Endothelial cell of umbilical vein (primary cell): ENCODE data around the gene ERBB4. TPM values are rescaled to one million over a fixed set of nuclear protein-coding genes. Genes with fewer than 3 reads are reported as not detected.

Experiments
- BruUV-seq: library from RNA; stranded (reverse); fragments of 400-500 nt; replicated peaks from 2 replicates; lab custom pipeline; 2021; lab: Mats Ljungman, UMichigan
- CTCF ChIA-PET: fragments of 300-600, 350-600 bp; sonication (Branson Sonifier 250); formaldehyde crosslinking; loops from one replicate; lab custom pipeline; 2021; ENCODE audit warnings: antibody characterized with exemption, inconsistent platforms; lab: Charles Lee
- POLR2A ChIA-PET: fragments of 300-600, 350-600 bp; sonication (Branson Sonifier 250); formaldehyde crosslinking; loops from one replicate; lab custom pipeline; 2021; ENCODE audit warnings: antibody characterized with exemption, inconsistent platforms; lab: Charles Lee
- DNase-seq: peaks from one replicate; pipeline ENCODE4 v3.0.0-alpha.2; 2011; ENCODE audit warnings: low read depth, low spot score
- FAIRE-seq: peaks from 2 replicates; lab custom pipeline; 2011; peaks lifted over from hg19 to GRCh38; lab: Jason Lieb, UNC
- H2AFZ ChIP-seq: 2 replicates; pipeline ENCODE4 v1.6.0; 2012; ENCODE audit warnings: low read depth, low read length, control low read depth, inconsistent platforms
- H3K27ac ChIP-seq: 2 replicates; pipeline ENCODE4 v1.5.1; 2011; ENCODE audit warnings: low read depth, mild to moderate bottlenecking, control low read depth, low read length, moderate library complexity; ENCODE audit not compliant: insufficient read depth
- H3K27me3 ChIP-seq, 2 experiments: 2 replicates each; pipeline versions ENCODE4 v1.6.0 to v1.6.1; 2011; ENCODE audit warnings: low read length in 2 of 2, mixed read lengths in 1 of 2; ENCODE audit not compliant: control insufficient read depth in 2 of 2, insufficient read depth in 2 of 2
- H3K36me3 ChIP-seq, 2 experiments: 2 replicates in 1 of 2; 3 replicates in 1 of 2; pipeline ENCODE4 v1.5.1; 2011; ENCODE audit warnings: low read length in 2 of 2, mild to moderate bottlenecking in 1 of 2, moderate library complexity in 1 of 2; ENCODE audit not compliant: control insufficient read depth in 2 of 2, insufficient read depth in 2 of 2; ENCODE audit errors: extremely low read depth in 1 of 2
- H3K4me1 ChIP-seq: 3 replicates; pipeline ENCODE4 v1.5.1; 2011; ENCODE audit warnings: mild to moderate bottlenecking, low read length; ENCODE audit not compliant: control insufficient read depth, insufficient read depth; ENCODE audit errors: extremely low read depth
- H3K4me2 ChIP-seq: 2 replicates; pipeline ENCODE4 v1.6.1; 2011; ENCODE audit warnings: low read length, control low read depth, mixed read lengths; ENCODE audit not compliant: insufficient read depth
- H3K4me3 ChIP-seq, 3 experiments: fragments of 200-600 bp in 1 of 3; sonication (generic), shearing (Covaris generic) in 1 of 3; replicated peaks in 1 of 3; 2 replicates each; pipeline ENCODE4 v1.5.1; 2011 to 2016; ENCODE audit warnings: control low read depth in 3 of 3, low read length in 3 of 3, mild to moderate bottlenecking in 2 of 3, inconsistent platforms in 1 of 3, low read depth in 1 of 3, moderate library complexity in 1 of 3; ENCODE audit not compliant: insufficient read depth in 1 of 3
- H3K79me2 ChIP-seq: 2 replicates; pipeline ENCODE4 v1.6.0; 2012; ENCODE audit warnings: low read length, inconsistent platforms; ENCODE audit not compliant: control insufficient read depth, insufficient read depth
- H3K9ac ChIP-seq: replicated peaks from 2 replicates; pipeline ENCODE3; 2011; ENCODE audit warnings: low read length, control low read depth; ENCODE audit not compliant: insufficient read depth; ENCODE audit errors: extremely low read depth
- H3K9me1 ChIP-seq: replicated peaks from 3 replicates; pipeline ENCODE4 v1.6.0; 2011; ENCODE audit warnings: mild to moderate bottlenecking, low read length; ENCODE audit not compliant: control insufficient read depth, insufficient read depth; ENCODE audit errors: extremely low read depth
- H3K9me3 ChIP-seq: replicated peaks from 2 replicates; pipeline ENCODE4 v1.5.1; 2012; ENCODE audit warnings: low read length, inconsistent platforms; ENCODE audit not compliant: control insufficient read depth, insufficient read depth
- H4K20me1 ChIP-seq: replicated peaks from 2 replicates; pipeline ENCODE3; 2011; ENCODE audit warnings: mild to moderate bottlenecking, low read length; ENCODE audit not compliant: control insufficient read depth, insufficient read depth; ENCODE audit errors: extremely low read depth
- EZH2 ChIP-seq: IDR thresholded peaks from 2 replicates; pipeline ENCODE4 v1.6.1; 2012; ENCODE audit warnings: borderline replicate concordance, low read depth, mild to moderate bottlenecking, moderate library complexity, low read length, inconsistent platforms; ENCODE audit not compliant: severe bottlenecking
- FOS ChIP-seq: IDR thresholded peaks from 2 replicates; pipeline ENCODE4 v1.6.1; 2011; ENCODE audit warnings: mild to moderate bottlenecking, low read length, moderate library complexity, borderline replicate concordance; ENCODE audit not compliant: insufficient read depth
- GATA2 ChIP-seq: IDR thresholded peaks from 2 replicates; pipeline ENCODE4 v1.7.0; 2011; ENCODE audit warnings: low read depth, mild to moderate bottlenecking, moderate library complexity, mixed read lengths, low read length; ENCODE audit not compliant: insufficient read length, insufficient read depth
- JUN ChIP-seq: IDR thresholded peaks from 2 replicates; pipeline ENCODE4 v1.6.1; 2011; ENCODE audit warnings: borderline replicate concordance, low read depth; ENCODE audit not compliant: insufficient read length, insufficient read depth
- POLR2A ChIP-seq: IDR thresholded peaks from 2 replicates; pipeline ENCODE4 v1.6.1; 2012; ENCODE audit warnings: low read depth, mild to moderate bottlenecking, control low read depth, low read length
- POLR2AphosphoS5 ChIP-seq: IDR thresholded peaks from 2 replicates; pipeline ENCODE4 v1.6.1; 2012; ENCODE audit warnings: low read depth, mild to moderate bottlenecking, control low read depth, low read length, moderate library complexity; ENCODE audit not compliant: insufficient read depth
- dilution Hi-C: fragments of 300-500 bp; cut with MboI; formaldehyde crosslinking; loops from one replicate; pipeline ENCODE4 v1.15.0; 2019; ENCODE audit warnings: low sequenced_read_pairs; ENCODE audit not compliant: extremely low pct_ligation_motif_present
- intact Hi-C: fragments of 100-400 bp; cut with micrococcal nuclease; formaldehyde crosslinking; loops from one replicate; pipeline ENCODE4 v1.10.0; 2022
- polyA plus RNA-seq, 4 experiments: library from polyadenylated mRNA; depleted of rRNA in 3 of 4; stranded (reverse) in 3 of 4; unstranded in 1 of 4; fragments of >200 nt; gene quantifications; 2 replicates each; pipeline versions ENCODE4 v1.2.1 to v1.2.3, GENCODE V29; 2011 to 2012; ENCODE audit warnings: missing spikeins in 1 of 4
- total RNA-seq: library from RNA; stranded (reverse); gene quantifications from 2 replicates; pipeline ENCODE4 v1.2.3, GENCODE V29; 2021
- TF ChIP-seq, protein P1 (sequence below), 2 donors: IDR thresholded peaks; 1 replicate in 1 of 2; 2 replicates in 1 of 2; pipeline ENCODE4 v1.5.1; 2011; ENCODE audit warnings: low read length in 2 of 2, mild to moderate bottlenecking in 2 of 2, moderate library complexity in 2 of 2, control low read depth in 1 of 2, inconsistent platforms in 1 of 2, low read depth in 1 of 2; ENCODE audit not compliant: insufficient read depth in 1 of 2; ENCODE audit errors: extremely low read depth in 1 of 2
- TF ChIP-seq, protein P2 (sequence below): IDR thresholded peaks from 2 replicates; pipeline ENCODE4 v1.6.1; 2011; ENCODE audit not compliant: insufficient read depth, insufficient read length

ERBB4 gene
- total and polyA plus RNA-seq, 2 donors (not counting 3 experiments of a cell fraction or from before 2014, with no cell fraction given), result 0.01 to 0.27 TPM

- Histone ChIP-seq H3K9me1 (no peaks in the 10 kb centered on the region), H3K4me3 (no peak overlapping the region), H4K20me1 (no peaks in the 10 kb centered on the region), H3K27me3 (no peaks in the 10 kb centered on the region), H3K4me1 (no peaks in the 10 kb centered on the region), H3K36me3 (no peaks in the 10 kb centered on the region), H2AFZ (no peak overlapping the region), H3K9me3 (no peaks in the 10 kb centered on the region), H3K27ac (no peak overlapping the region), H3K4me2 (no peak overlapping the region), H3K79me2 (no peaks in the 10 kb centered on the region), H3K9ac (no peak overlapping the region)
- intact Hi-C loops (loop anchor here (1.0 kb wide), 2 partner anchors 1093 to 1112 kb away; no protein-coding TSS in a partner anchor), dilution Hi-C loops (no loop called here)
- POLR2A ChIA-PET, result no interaction called here
- DNase-seq (peak; percentile 63), FAIRE-seq (peak; percentile 52)
- TF ChIP-seq, protein P1, sequence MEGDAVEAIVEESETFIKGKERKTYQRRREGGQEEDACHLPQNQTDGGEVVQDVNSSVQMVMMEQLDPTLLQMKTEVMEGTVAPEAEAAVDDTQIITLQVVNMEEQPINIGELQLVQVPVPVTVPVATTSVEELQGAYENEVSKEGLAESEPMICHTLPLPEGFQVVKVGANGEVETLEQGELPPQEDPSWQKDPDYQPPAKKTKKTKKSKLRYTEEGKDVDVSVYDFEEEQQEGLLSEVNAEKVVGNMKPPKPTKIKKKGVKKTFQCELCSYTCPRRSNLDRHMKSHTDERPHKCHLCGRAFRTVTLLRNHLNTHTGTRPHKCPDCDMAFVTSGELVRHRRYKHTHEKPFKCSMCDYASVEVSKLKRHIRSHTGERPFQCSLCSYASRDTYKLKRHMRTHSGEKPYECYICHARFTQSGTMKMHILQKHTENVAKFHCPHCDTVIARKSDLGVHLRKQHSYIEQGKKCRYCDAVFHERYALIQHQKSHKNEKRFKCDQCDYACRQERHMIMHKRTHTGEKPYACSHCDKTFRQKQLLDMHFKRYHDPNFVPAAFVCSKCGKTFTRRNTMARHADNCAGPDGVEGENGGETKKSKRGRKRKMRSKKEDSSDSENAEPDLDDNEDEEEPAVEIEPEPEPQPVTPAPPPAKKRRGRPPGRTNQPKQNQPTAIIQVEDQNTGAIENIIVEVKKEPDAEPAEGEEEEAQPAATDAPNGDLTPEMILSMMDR (IDR thresholded peaks at IDR 0.05; ENCODE audit: extremely low read depth in 1 of 2, insufficient read depth in 1 of 2, low read depth in 1 of 2, low read length in 2 of 2), result peak; percentile 78 to 83
- no peak for TF ChIP-seq POLR2AphosphoS5
- CTCF ChIA-PET, result interaction anchor here (0.6 to 3.6 kb wide), 33 partner anchors 9 to 1115 kb away, joined by 3 to 35 read pairs (median 4); partner anchors contain the start of gene ERBB4
- no TSS peak for BruUV-seq
These were observed 1083.3 kb downstream of the ERBB4 start for GRCh38 chr2:211455216-211455841.

- Histone ChIP-seq H3K9me1 (no peaks in the 10 kb centered on the region), H3K4me2 (no peak overlapping the region), H3K9me3 (no peaks in the 10 kb centered on the region), H3K9ac (no peak overlapping the region), H3K27ac (no peak overlapping the region), H2AFZ (no peak overlapping the region), H3K4me1 (no peaks in the 10 kb centered on the region), H3K36me3 (no peaks in the 10 kb centered on the region), H3K27me3 (no peaks in the 10 kb centered on the region), H3K79me2 (no peaks in the 10 kb centered on the region), H3K4me3 (no peak overlapping the region), H4K20me1 (no peaks in the 10 kb centered on the region)
- FAIRE-seq (no peak), DNase-seq (no peak)
- TF ChIP-seq EZH2, result no peak
- TF ChIP-seq, protein P1 (IDR thresholded peaks at IDR 0.05; ENCODE audit: extremely low read depth in 1 of 2, insufficient read depth in 1 of 2, low read depth in 1 of 2, low read length in 2 of 2), result no peak
- no peak for TF ChIP-seq JUN
- TF ChIP-seq, protein P2, sequence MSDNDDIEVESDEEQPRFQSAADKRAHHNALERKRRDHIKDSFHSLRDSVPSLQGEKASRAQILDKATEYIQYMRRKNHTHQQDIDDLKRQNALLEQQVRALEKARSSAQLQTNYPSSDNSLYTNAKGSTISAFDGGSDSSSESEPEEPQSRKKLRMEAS, result no peak
- no peak for TF ChIP-seq POLR2AphosphoS5
- no peak for TF ChIP-seq GATA2
- no peak for TF ChIP-seq FOS
- TF ChIP-seq POLR2A, result no peak
- intact Hi-C loops, result loop anchor here (1.0 kb wide), 2 partner anchors 1094 to 1113 kb away; no protein-coding TSS in a partner anchor
- dilution Hi-C loops, result no loop called here
- CTCF ChIA-PET, result interaction anchor here (0.6 to 3.6 kb wide), 33 partner anchors 8 to 1115 kb away, joined by 3 to 35 read pairs (median 5); partner anchors contain the start of gene ERBB4
- no TSS peak for BruUV-seq
- POLR2A ChIA-PET, result no interaction called here
These were observed 1083.9 kb downstream of the ERBB4 start for GRCh38 chr2:211454679-211455078.
